ENCODE results near the gene KIF19. TPM values are rescaled to one million over a fixed set of nuclear protein-coding genes. Genes with fewer than 3 reads are reported as not detected.

KIF19 gene
- total RNA-seq, 1 donor = not detected

DNA sequence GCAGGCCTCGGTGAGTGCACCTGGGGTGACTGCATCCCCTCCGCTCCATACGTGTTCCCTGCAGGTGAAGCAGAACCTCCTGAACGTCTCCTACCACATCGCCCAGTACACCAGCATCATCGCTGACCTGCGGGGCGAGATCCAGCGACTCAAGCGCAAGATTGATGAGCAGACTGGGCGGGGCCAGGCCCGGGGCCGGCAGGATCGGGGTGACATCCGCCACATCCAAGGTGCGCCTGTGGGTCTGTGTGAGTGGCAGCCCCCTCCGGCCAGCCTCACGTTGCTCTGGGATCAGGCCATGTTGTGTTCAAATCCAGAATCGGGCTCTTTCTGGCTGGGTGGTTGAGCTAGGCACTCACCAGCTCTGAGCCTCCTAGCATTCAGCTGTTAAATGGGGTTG, 23.1 kb downstream of the KIF19 start:
- Histone ChIP-seq H2AFZ (ENCODE audit: low read length) (no peak overlapping the region), H3K4me1 (ENCODE audit: insufficient read depth, low read length) (no peaks in the 10 kb centered on the region), H4K20me1 (ENCODE audit: insufficient read depth, low read length) (no peaks in the 10 kb centered on the region), H3K4me3 (ENCODE audit: insufficient read depth, low read length) (no peak overlapping the region), H3K27me3 (ENCODE audit: insufficient read depth, low read length) (peaks cover 3% of the 10 kb centered on the region), H3K4me2 (ENCODE audit: insufficient read depth, low read length) (no peak overlapping the region), H3K9me3 (ENCODE audit: low read depth, low read length) (no peaks in the 10 kb centered on the region), H3K79me2 (ENCODE audit: insufficient read depth, low read length) (no peaks in the 10 kb centered on the region), H3K36me3 (ENCODE audit: insufficient read depth, low read length) (no peaks in the 10 kb centered on the region), H3K27ac (ENCODE audit: low read depth, low read length) (no peak overlapping the region)
- DNase-seq (ENCODE audit: insufficient read length, low spot score, missing footprints) = no peak
- TF ChIP-seq, protein P1, sequence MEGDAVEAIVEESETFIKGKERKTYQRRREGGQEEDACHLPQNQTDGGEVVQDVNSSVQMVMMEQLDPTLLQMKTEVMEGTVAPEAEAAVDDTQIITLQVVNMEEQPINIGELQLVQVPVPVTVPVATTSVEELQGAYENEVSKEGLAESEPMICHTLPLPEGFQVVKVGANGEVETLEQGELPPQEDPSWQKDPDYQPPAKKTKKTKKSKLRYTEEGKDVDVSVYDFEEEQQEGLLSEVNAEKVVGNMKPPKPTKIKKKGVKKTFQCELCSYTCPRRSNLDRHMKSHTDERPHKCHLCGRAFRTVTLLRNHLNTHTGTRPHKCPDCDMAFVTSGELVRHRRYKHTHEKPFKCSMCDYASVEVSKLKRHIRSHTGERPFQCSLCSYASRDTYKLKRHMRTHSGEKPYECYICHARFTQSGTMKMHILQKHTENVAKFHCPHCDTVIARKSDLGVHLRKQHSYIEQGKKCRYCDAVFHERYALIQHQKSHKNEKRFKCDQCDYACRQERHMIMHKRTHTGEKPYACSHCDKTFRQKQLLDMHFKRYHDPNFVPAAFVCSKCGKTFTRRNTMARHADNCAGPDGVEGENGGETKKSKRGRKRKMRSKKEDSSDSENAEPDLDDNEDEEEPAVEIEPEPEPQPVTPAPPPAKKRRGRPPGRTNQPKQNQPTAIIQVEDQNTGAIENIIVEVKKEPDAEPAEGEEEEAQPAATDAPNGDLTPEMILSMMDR (IDR thresholded peaks at IDR 0.05; ENCODE audit: extremely low read depth, low read depth, low read length) = no peak

DNA sequence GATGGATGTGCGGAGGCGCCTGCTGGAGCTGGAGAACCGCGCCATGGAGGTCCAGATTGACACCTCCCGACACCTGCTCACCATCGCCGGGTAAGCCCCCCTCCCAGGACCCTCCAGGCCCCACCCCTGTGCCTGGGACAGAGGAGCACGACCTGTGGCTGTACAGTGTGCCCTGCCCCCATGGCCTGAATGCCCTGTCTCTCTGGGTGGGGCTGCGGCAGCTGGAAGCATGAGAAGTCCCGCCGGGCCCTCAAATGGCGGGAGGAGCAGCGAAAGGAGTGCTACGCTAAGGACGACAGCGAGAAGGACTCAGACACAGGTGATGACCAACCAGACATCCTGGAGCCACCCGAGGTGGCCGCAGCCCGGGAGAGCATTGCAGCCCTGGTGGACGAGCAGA, 24.5 kb downstream of the KIF19 start:
- no peaks in the 10 kb centered on the region for H3K36me3 ChIP-seq (ENCODE audit: insufficient read depth, low read length)
- no peak overlapping the region for H3K4me2 ChIP-seq (ENCODE audit: insufficient read depth, low read length)
- DNase-seq (ENCODE audit: insufficient read length, low spot score, missing footprints) = no peak
- TF ChIP-seq, protein P1 (IDR thresholded peaks at IDR 0.05; ENCODE audit: extremely low read depth, low read depth, low read length) = no peak
- H3K4me3 ChIP-seq (ENCODE audit: insufficient read depth, low read length) = no peak overlapping the region
- no peak overlapping the region for H2AFZ ChIP-seq (ENCODE audit: low read length)
- no peaks in the 10 kb centered on the region for H4K20me1 ChIP-seq (ENCODE audit: insufficient read depth, low read length)
- H3K4me1 ChIP-seq (ENCODE audit: insufficient read depth, low read length) = no peaks in the 10 kb centered on the region
- H3K79me2 ChIP-seq (ENCODE audit: insufficient read depth, low read length) = no peaks in the 10 kb centered on the region
- no peaks in the 10 kb centered on the region for H3K9me3 ChIP-seq (ENCODE audit: low read depth, low read length)
- peaks cover 3% of the 10 kb centered on the region for H3K27me3 ChIP-seq (ENCODE audit: insufficient read depth, low read length)
- H3K27ac ChIP-seq (ENCODE audit: low read depth, low read length) = no peak overlapping the region

GRCh38 chr17:74351552-74352210, 25.7 kb downstream of the KIF19 start:
- no peak overlapping the region for H3K4me2 ChIP-seq (ENCODE audit: insufficient read depth, low read length)
- TF ChIP-seq, protein P1 (IDR thresholded peaks at IDR 0.05; ENCODE audit: extremely low read depth, low read depth, low read length) = no peak
- H3K79me2 ChIP-seq (ENCODE audit: insufficient read depth, low read length) = no peaks in the 10 kb centered on the region
- H3K4me3 ChIP-seq (ENCODE audit: insufficient read depth, low read length) = no peak overlapping the region
- no peaks in the 10 kb centered on the region for H3K9me3 ChIP-seq (ENCODE audit: low read depth, low read length)
- no peak overlapping the region for H2AFZ ChIP-seq (ENCODE audit: low read length)
- no peaks in the 10 kb centered on the region for H3K4me1 ChIP-seq (ENCODE audit: insufficient read depth, low read length)
- DNase-seq (ENCODE audit: insufficient read length, low spot score, missing footprints) = peak; percentile 88
- H4K20me1 ChIP-seq (ENCODE audit: insufficient read depth, low read length) = no peaks in the 10 kb centered on the region
- no peaks in the 10 kb centered on the region for H3K36me3 ChIP-seq (ENCODE audit: insufficient read depth, low read length)
- H3K27ac ChIP-seq (ENCODE audit: low read depth, low read length) = no peak overlapping the region
- peaks cover 11% of the 10 kb centered on the region for H3K27me3 ChIP-seq (ENCODE audit: insufficient read depth, low read length)

DNA sequence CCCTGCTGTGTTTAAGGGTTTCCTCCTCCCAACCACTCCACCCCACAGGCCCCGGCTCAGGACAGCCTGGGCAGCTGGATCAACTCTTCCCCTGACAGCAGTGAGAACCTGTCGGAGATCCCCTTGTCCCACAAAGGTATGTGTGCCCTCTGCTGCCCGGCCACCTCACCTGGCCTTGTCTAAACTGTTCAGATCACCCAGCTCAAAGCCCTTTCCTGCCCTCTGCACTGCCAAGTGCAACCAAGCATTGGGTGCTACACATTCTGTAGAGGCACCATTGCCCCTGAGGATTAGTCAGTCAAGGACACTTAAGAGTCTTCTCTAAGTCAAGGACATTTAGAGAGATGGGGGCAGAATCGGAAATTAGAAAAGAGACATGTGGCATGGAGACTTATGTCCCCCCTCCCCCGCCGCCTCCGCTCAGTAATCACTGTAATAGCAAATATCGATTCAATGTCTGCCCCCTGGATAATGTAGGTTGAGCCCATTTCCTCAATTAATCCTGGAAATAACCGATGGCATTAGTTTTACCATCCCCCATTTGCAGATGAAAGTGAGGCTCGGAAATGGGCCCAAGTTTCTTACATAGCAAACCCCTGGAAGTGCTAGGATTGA, 27.5 kb downstream of the KIF19 start:
- H3K36me3 ChIP-seq (ENCODE audit: insufficient read depth, low read length) = no peaks in the 10 kb centered on the region

More for the DNA sequence above, 27.5 kb downstream of the KIF19 start:
- no peak overlapping the region for H2AFZ ChIP-seq (ENCODE audit: low read length)
- H3K79me2 ChIP-seq (ENCODE audit: insufficient read depth, low read length) = no peaks in the 10 kb centered on the region
- no peaks in the 10 kb centered on the region for H4K20me1 ChIP-seq (ENCODE audit: insufficient read depth, low read length)
- no peak overlapping the region for H3K4me2 ChIP-seq (ENCODE audit: insufficient read depth, low read length)
- no peak overlapping the region for H3K27ac ChIP-seq (ENCODE audit: low read depth, low read length)
- DNase-seq (ENCODE audit: insufficient read length, low spot score, missing footprints) = no peak
- H3K4me3 ChIP-seq (ENCODE audit: insufficient read depth, low read length) = no peak overlapping the region
- H3K27me3 ChIP-seq (ENCODE audit: insufficient read depth, low read length) = peaks cover 17% of the 10 kb centered on the region
- TF ChIP-seq, protein P1 (IDR thresholded peaks at IDR 0.05; ENCODE audit: extremely low read depth, low read depth, low read length) = no peak
- H3K9me3 ChIP-seq (ENCODE audit: low read depth, low read length) = no peaks in the 10 kb centered on the region
- H3K4me1 ChIP-seq (ENCODE audit: insufficient read depth, low read length) = no peaks in the 10 kb centered on the region

Measured in osteoblast (primary cell).